HepG2 (cell line): Measurements from ENCODE around the gene LAMB4. TPM values are rescaled to one million over a fixed set of nuclear protein-coding genes. Genes with fewer than 3 reads are reported as not detected.

Experiments used
- ATAC-seq: fragments of 200-7000 bp; cut with Tn5 transposase; 3 replicates; pipeline ENCODE4 v1.9.1; 2020; ENCODE audit warnings: mild to moderate bottlenecking, moderate library complexity
- BruUV-seq: library from RNA; stranded (reverse); fragments of 400-500 nt; replicated peaks from 2 replicates; lab custom pipeline; 2021; lab: Mats Ljungman, UMichigan
- CTCF ChIA-PET: fragments of 300-600 bp; formaldehyde crosslinking; extraction: SDS; loops from one replicate; lab custom pipeline; 2021; ENCODE audit warnings: low total read pairs, inconsistent platforms, low intra/inter-chr PET ratio; lab: Yijun Ruan, JAX
- POLR2A ChIA-PET: fragments of 350-600 bp; sonication (Branson Sonifier 250); formaldehyde crosslinking; loops from one replicate; lab custom pipeline; 2020; ENCODE audit warnings: antibody characterized with exemption, inconsistent platforms; lab: Yijun Ruan, JAX
- DNase-seq: peaks from one replicate; pipeline ENCODE4 v3.0.0-alpha.2; 2015; ENCODE audit warnings: low spot score
- FAIRE-seq: peaks from 3 replicates; lab custom pipeline; 2011; peaks lifted over from hg19 to GRCh38; lab: Jason Lieb, UNC
- H2AFZ ChIP-seq: one replicate; pipeline ENCODE4 v1.6.1; 2011; ENCODE audit warnings: low read length, inconsistent platforms
- H3K27ac ChIP-seq: fragments of 300-600 bp; 3 replicates; pipeline ENCODE4 v1.8.0; 2011; ENCODE audit warnings: mixed run types, mild to moderate bottlenecking, mixed read lengths, low read length, inconsistent platforms; ENCODE audit not compliant: insufficient read depth; ENCODE audit errors: extremely low read length
- H3K27me3 ChIP-seq, 2 experiments: fragments of 200-600 bp in 1 of 2; 2 replicates in 1 of 2; 3 replicates in 1 of 2; pipeline versions ENCODE4 v1.6.0 to v1.8.0; 2011; ENCODE audit warnings: low read length in 2 of 2, mild to moderate bottlenecking in 2 of 2, moderate library complexity in 2 of 2, inconsistent platforms in 1 of 2; ENCODE audit not compliant: insufficient read depth in 2 of 2, control insufficient read depth in 1 of 2
- H3K36me3 ChIP-seq, 2 experiments: fragments of 200-600 bp in 1 of 2; replicated peaks in 1 of 2; 2 replicates in 1 of 2; 3 replicates in 1 of 2; pipeline versions ENCODE4 v1.5.1 to v1.8.0; 2011; ENCODE audit warnings: low read length in 2 of 2, inconsistent platforms in 1 of 2; ENCODE audit not compliant: insufficient read depth in 2 of 2, control insufficient read depth in 1 of 2
- H3K4me1 ChIP-seq: 2 replicates; pipeline ENCODE4 v1.5.1; 2012; ENCODE audit warnings: low read length, inconsistent platforms; ENCODE audit not compliant: insufficient read depth
- H3K4me2 ChIP-seq: 2 replicates; pipeline ENCODE4 v1.6.0; 2011; ENCODE audit warnings: low read depth, low read length, inconsistent platforms
- H3K4me3 ChIP-seq, 3 experiments: fragments of 200-600 bp in 1 of 3; sonication (generic), shearing (Covaris generic) in 1 of 3; replicated peaks in 1 of 3; 2 replicates each; pipeline ENCODE4 v1.5.1; 2011 to 2016; ENCODE audit warnings: low read length in 3 of 3, inconsistent platforms in 2 of 3, low read depth in 2 of 3, mild to moderate bottlenecking in 2 of 3, control low read depth in 1 of 3, mixed read lengths in 1 of 3; ENCODE audit not compliant: insufficient read depth in 1 of 3
- H3K79me2 ChIP-seq: one replicate; pipeline ENCODE4 v1.6.1; 2011; ENCODE audit warnings: low read length, inconsistent platforms; ENCODE audit not compliant: insufficient read depth
- H3K9ac ChIP-seq: 2 replicates; pipeline ENCODE4 v1.6.0; 2011; ENCODE audit warnings: mild to moderate bottlenecking, low read depth, low read length, inconsistent platforms; ENCODE audit not compliant: insufficient read depth
- H3K9me3 ChIP-seq: 2 replicates; pipeline ENCODE4 v1.5.1; 2012; ENCODE audit warnings: mild to moderate bottlenecking, low read length
- H4K20me1 ChIP-seq: 2 replicates; pipeline ENCODE4 v1.6.0; 2011; ENCODE audit warnings: inconsistent platforms, mild to moderate bottlenecking, low read length, moderate library complexity; ENCODE audit not compliant: insufficient read depth
- ADNP ChIP-seq: sonication (generic); formaldehyde crosslinking; IDR thresholded peaks from 2 replicates; pipeline ENCODE4 v1.4.0; 2020; ENCODE audit warnings: missing genetic modification reagents
- AGO2 ChIP-seq: fragments of 200-400 bp; formaldehyde crosslinking; optimal IDR thresholded peaks from 2 replicates; pipeline ENCODE3; 2017; ENCODE audit warnings: mild to moderate bottlenecking, low read depth, low read length, moderate library complexity
- MAF1 ChIP-seq: sonication (generic); formaldehyde crosslinking; IDR thresholded peaks from 2 replicates; pipeline ENCODE4 v1.5.0; 2020; ENCODE audit warnings: missing genetic modification reagents, borderline replicate concordance
- MXD4 ChIP-seq: IDR thresholded peaks from 2 replicates; pipeline ENCODE4 v1.6.1; 2016; ENCODE audit warnings: mild to moderate bottlenecking, missing biosample characterization, missing genetic modification reagents
- NAIF1 ChIP-seq: sonication (generic); formaldehyde crosslinking; IDR thresholded peaks from 2 replicates; pipeline ENCODE4 v1.5.0; 2020; ENCODE audit warnings: mild to moderate bottlenecking, missing genetic modification reagents, borderline replicate concordance
- NCOA2 ChIP-seq: sonication (generic); formaldehyde crosslinking; IDR thresholded peaks from 2 replicates; pipeline ENCODE4 v1.8.0; 2022; ENCODE audit warnings: inconsistent platforms
- RBM22 ChIP-seq: fragments of 200-400 bp; formaldehyde crosslinking; optimal IDR thresholded peaks from 2 replicates; pipeline ENCODE3; 2017; ENCODE audit warnings: mild to moderate bottlenecking, low read length, moderate library complexity
- REL ChIP-seq: sonication (generic); formaldehyde crosslinking; conservative IDR thresholded peaks from 2 replicates; pipeline ENCODE4 v1.8.0; 2022; ENCODE audit warnings: mild to moderate bottlenecking, missing genetic modification reagents, moderate library complexity
- SALL2 ChIP-seq: sonication (generic); formaldehyde crosslinking; IDR thresholded peaks from 2 replicates; pipeline ENCODE4 v1.8.1; 2023; ENCODE audit warnings: mild to moderate bottlenecking, missing genetic modification reagents, inconsistent platforms
- THYN1 ChIP-seq: sonication (generic); formaldehyde crosslinking; IDR thresholded peaks from 2 replicates; pipeline ENCODE4 v1.8.1; 2023; ENCODE audit warnings: low read depth, mild to moderate bottlenecking, moderate library complexity, missing genetic modification reagents, borderline replicate concordance
- ZFP1 ChIP-seq: IDR thresholded peaks from 2 replicates; pipeline ENCODE4 v1.6.1; 2016
- ZNF207 ChIP-seq: fragments of 450-650 bp; IDR thresholded peaks from 2 replicates; pipeline ENCODE4 v1.6.1; 2016; ENCODE audit warnings: antibody characterized with exemption, borderline replicate concordance
- ZNF441 ChIP-seq: sonication (generic); formaldehyde crosslinking; IDR thresholded peaks from 2 replicates; pipeline ENCODE4 v1.7.0; 2021; ENCODE audit warnings: missing genetic modification reagents, borderline replicate concordance
- ZNF530 ChIP-seq: sonication (generic); formaldehyde crosslinking; IDR thresholded peaks from 2 replicates; pipeline ENCODE4 v1.5.0; 2020; ENCODE audit warnings: low read depth, mild to moderate bottlenecking, missing genetic modification reagents
- ZNF629 ChIP-seq: sonication (generic); formaldehyde crosslinking; conservative IDR thresholded peaks from 2 replicates; pipeline ENCODE4 v1.5.0; 2020; ENCODE audit warnings: missing genetic modification reagents
- in situ Hi-C: cut with HindIII; loops from 2 replicates; pipeline ENCODE4 v1.10.0; 2017; ENCODE audit warnings: low pct_unique_long_range_greater_than_20kb; ENCODE audit not compliant: extremely low pct_ligation_motif_present
- intact Hi-C: fragments of 100-400 bp; cut with micrococcal nuclease; formaldehyde crosslinking; loops from one replicate; pipeline ENCODE4 v1.10.0; 2022; ENCODE audit not compliant: unreplicated experiment
- polyA plus RNA-seq, 8 experiments: library from polyadenylated mRNA; depleted of rRNA in 3 of 8; stranded (reverse) in 7 of 8; unstranded in 1 of 8; fragments of >200 nt; fragmentation: Illumina TruSeq in 4 of 8; extraction: Trizol in 4 of 8; gene quantifications; 2 replicates each; pipeline versions ENCODE4 v1.2.1 to v1.2.3, GENCODE V29; 2011 to 2016; ENCODE audit warnings: low read depth in 4 of 8, missing spikeins in 1 of 8, mixed read lengths in 1 of 8; ENCODE audit not compliant: insufficient read depth in 1 of 8
- total RNA-seq, 5 experiments: library from RNA; depleted of rRNA; stranded (reverse); fragments of >200 nt; fragmentation: Illumina TruSeq; extraction: Trizol; gene quantifications; 2 replicates each; pipeline ENCODE4 v1.2.3, GENCODE V29; 2016; ENCODE audit warnings: low read depth in 1 of 5
- TF ChIP-seq, protein P1 (sequence below): sonication (generic); formaldehyde crosslinking; IDR thresholded peaks from 2 replicates; pipeline ENCODE4 v1.4.0; 2020; ENCODE audit warnings: missing genetic modification reagents
- TF ChIP-seq, protein P2 (sequence below): sonication (generic); formaldehyde crosslinking; conservative IDR thresholded peaks from 2 replicates; pipeline ENCODE4 v1.4.0; 2020; ENCODE audit warnings: missing genetic modification reagents
- TF ChIP-seq, protein P3 (sequence below): sonication (generic); IDR thresholded peaks from 2 replicates; pipeline ENCODE4 v1.6.1; 2016; ENCODE audit warnings: low read depth, borderline replicate concordance

Gene LAMB4
- total and polyA plus RNA-seq, 2 of the 13 experiments (the other 11 are each of a cell fraction or from before 2014, with no cell fraction given): 0.05 TPM; not detected in 1

DNA sequence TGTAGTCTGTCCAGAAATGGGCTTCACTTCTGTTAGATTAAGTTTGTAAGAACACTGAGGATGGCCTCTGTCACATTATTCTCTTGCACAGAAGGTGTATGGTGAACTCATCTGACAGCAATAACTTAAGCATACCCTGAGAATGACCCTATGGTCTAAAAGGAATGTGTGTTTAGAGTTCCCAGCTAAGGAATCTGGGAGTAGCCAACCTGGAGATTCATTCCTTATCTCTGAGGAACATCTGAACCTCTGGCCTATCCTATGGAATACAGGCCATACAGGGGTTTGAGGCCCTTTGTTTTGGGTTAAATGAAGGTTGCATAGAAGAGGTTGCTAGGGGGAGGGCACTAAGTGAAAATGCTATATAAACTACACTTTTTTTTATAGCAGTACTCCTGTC is 41.4 kb downstream of the LAMB4 start:
- Histone ChIP-seq H3K9me3 (no peaks in the 10 kb centered on the region), H3K4me1 (peaks cover 27% of the 10 kb centered on the region), H3K4me3 (no peak overlapping the region), H3K27ac (no peak overlapping the region), H2AFZ (no peak overlapping the region), H3K79me2 (no peaks in the 10 kb centered on the region), H3K36me3 (no peaks in the 10 kb centered on the region)
- POLR2A ChIA-PET: no interaction called here
- DNase-seq (no peak), ATAC-seq (no peak), FAIRE-seq (no peak)
- intact Hi-C loops: no loop called here
- CTCF ChIA-PET: no interaction called here
- in situ Hi-C loops: no loop called here
- TF ChIP-seq MAF1 (CRISPR knock-in tag) (no peak), ZNF629 (no peak), ZFP1 (CRISPR knock-in tag) (no peak), MXD4 (no peak), ZNF530 (CRISPR knock-in tag) (no peak), NCOA2 (no peak), RBM22 (no peak), THYN1 (CRISPR knock-in tag) (no peak), REL (CRISPR knock-in tag) (no peak), SALL2 (CRISPR knock-in tag) (no peak), NAIF1 (CRISPR knock-in tag) (no peak), AGO2 (no peak), ZNF207 (no peak), ZNF441 (CRISPR knock-in tag) (no peak), ADNP (no peak)
- TF ChIP-seq, protein P1, sequence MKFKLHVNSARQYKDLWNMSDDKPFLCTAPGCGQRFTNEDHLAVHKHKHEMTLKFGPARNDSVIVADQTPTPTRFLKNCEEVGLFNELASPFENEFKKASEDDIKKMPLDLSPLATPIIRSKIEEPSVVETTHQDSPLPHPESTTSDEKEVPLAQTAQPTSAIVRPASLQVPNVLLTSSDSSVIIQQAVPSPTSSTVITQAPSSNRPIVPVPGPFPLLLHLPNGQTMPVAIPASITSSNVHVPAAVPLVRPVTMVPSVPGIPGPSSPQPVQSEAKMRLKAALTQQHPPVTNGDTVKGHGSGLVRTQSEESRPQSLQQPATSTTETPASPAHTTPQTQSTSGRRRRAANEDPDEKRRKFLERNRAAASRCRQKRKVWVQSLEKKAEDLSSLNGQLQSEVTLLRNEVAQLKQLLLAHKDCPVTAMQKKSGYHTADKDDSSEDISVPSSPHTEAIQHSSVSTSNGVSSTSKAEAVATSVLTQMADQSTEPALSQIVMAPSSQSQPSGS: no peak
- TF ChIP-seq, protein P2, sequence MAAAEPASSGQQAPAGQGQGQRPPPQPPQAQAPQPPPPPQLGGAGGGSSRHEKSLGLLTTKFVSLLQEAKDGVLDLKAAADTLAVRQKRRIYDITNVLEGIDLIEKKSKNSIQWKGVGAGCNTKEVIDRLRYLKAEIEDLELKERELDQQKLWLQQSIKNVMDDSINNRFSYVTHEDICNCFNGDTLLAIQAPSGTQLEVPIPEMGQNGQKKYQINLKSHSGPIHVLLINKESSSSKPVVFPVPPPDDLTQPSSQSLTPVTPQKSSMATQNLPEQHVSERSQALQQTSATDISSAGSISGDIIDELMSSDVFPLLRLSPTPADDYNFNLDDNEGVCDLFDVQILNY (CRISPR knock-in tag): no peak
- TF ChIP-seq, protein P3, sequence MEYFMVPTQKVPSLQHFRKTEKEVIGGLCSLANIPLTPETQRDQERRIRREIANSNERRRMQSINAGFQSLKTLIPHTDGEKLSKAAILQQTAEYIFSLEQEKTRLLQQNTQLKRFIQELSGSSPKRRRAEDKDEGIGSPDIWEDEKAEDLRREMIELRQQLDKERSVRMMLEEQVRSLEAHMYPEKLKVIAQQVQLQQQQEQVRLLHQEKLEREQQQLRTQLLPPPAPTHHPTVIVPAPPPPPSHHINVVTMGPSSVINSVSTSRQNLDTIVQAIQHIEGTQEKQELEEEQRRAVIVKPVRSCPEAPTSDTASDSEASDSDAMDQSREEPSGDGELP: no peak
- TF ChIP-seq, all 625 proteins: peak for 0
- Histone ChIP-seq H3K4me2 (no peak overlapping the region), H3K27me3 (no peaks in the 10 kb centered on the region), H4K20me1 (no peaks in the 10 kb centered on the region), H3K9ac (no peak overlapping the region)
- BruUV-seq: no TSS peak
